Measurements from ENCODE around the gene PFKFB1. TPM values are rescaled to one million over a fixed set of nuclear protein-coding genes. Genes with fewer than 3 reads are reported as not detected.

The PFKFB1 gene
- total RNA-seq, 1 experiment from 2014 or later: 0.42 TPM

- ATAC-seq (peak; percentile 76), DNase-seq (ENCODE audit: low spot score) (peak; percentile 56)
- H3K4me1 Mint-ChIP-seq: 0 out of 2 replicates have a peak, but pooled peaks cover 3% of the 10 kb centered on the region
- POLR2A ChIA-PET: no interaction called here
- peaks cover 13% of the 10 kb centered on the region; the same call in 1 of the 2 replicates for H3K36me3 Mint-ChIP-seq
- peak within 1 kb of the TSS; percentile 91 for H3K27ac Mint-ChIP-seq
- no peaks in the 10 kb centered on the region; the same call in 1 of the 2 replicates for H3K27me3 Mint-ChIP-seq (ENCODE audit: low read depth)
- no peaks in the 10 kb centered on the region for H3K9me3 Mint-ChIP-seq
- CTCF ChIA-PET: interaction anchor here (1.7 kb wide), 1 partner anchor 79 kb away, joined by 4 read pairs; the partner anchor contains the start of gene APEX2
- H3K4me3 Mint-ChIP-seq: peak within 1 kb of the TSS; percentile 97
- TF ChIP-seq MXD4 (CRISPR knock-in tag; IDR thresholded peaks at IDR 0.05; ENCODE audit: borderline replicate concordance): no peak
- TF ChIP-seq, protein P1, sequence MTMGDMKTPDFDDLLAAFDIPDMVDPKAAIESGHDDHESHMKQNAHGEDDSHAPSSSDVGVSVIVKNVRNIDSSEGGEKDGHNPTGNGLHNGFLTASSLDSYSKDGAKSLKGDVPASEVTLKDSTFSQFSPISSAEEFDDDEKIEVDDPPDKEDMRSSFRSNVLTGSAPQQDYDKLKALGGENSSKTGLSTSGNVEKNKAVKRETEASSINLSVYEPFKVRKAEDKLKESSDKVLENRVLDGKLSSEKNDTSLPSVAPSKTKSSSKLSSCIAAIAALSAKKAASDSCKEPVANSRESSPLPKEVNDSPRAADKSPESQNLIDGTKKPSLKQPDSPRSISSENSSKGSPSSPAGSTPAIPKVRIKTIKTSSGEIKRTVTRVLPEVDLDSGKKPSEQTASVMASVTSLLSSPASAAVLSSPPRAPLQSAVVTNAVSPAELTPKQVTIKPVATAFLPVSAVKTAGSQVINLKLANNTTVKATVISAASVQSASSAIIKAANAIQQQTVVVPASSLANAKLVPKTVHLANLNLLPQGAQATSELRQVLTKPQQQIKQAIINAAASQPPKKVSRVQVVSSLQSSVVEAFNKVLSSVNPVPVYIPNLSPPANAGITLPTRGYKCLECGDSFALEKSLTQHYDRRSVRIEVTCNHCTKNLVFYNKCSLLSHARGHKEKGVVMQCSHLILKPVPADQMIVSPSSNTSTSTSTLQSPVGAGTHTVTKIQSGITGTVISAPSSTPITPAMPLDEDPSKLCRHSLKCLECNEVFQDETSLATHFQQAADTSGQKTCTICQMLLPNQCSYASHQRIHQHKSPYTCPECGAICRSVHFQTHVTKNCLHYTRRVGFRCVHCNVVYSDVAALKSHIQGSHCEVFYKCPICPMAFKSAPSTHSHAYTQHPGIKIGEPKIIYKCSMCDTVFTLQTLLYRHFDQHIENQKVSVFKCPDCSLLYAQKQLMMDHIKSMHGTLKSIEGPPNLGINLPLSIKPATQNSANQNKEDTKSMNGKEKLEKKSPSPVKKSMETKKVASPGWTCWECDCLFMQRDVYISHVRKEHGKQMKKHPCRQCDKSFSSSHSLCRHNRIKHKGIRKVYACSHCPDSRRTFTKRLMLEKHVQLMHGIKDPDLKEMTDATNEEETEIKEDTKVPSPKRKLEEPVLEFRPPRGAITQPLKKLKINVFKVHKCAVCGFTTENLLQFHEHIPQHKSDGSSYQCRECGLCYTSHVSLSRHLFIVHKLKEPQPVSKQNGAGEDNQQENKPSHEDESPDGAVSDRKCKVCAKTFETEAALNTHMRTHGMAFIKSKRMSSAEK (CRISPR knock-in tag; IDR thresholded peaks at IDR 0.05; ENCODE audit: borderline replicate concordance): no peak
- no peak for TF ChIP-seq RELA (CRISPR knock-in tag; IDR thresholded peaks at IDR 0.05; ENCODE audit: borderline replicate concordance)
- TF ChIP-seq, protein P2, sequence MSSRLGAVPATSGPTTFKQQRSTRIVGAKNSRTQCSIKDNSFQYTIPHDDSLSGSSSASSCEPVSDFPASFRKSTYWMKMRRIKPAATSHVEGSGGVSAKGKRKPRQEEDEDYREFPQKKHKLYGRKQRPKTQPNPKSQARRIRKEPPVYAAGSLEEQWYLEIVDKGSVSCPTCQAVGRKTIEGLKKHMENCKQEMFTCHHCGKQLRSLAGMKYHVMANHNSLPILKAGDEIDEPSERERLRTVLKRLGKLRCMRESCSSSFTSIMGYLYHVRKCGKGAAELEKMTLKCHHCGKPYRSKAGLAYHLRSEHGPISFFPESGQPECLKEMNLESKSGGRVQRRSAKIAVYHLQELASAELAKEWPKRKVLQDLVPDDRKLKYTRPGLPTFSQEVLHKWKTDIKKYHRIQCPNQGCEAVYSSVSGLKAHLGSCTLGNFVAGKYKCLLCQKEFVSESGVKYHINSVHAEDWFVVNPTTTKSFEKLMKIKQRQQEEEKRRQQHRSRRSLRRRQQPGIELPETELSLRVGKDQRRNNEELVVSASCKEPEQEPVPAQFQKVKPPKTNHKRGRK (CRISPR knock-in tag; IDR thresholded peaks at IDR 0.05; ENCODE audit: borderline replicate concordance): no peak
- no peak for TF ChIP-seq ZNF263 (CRISPR knock-in tag; IDR thresholded peaks at IDR 0.05; ENCODE audit: low read depth)
- TF ChIP-seq E2F5 (CRISPR knock-in tag; IDR thresholded peaks at IDR 0.05): no peak
- no peak for TF ChIP-seq CREM (CRISPR knock-in tag; IDR thresholded peaks at IDR 0.05)
- TF ChIP-seq ZNF416 (CRISPR knock-in tag; IDR thresholded peaks at IDR 0.05): no peak
- TF ChIP-seq ZNF281 (CRISPR knock-in tag; IDR thresholded peaks at IDR 0.05): no peak
- no peak for TF ChIP-seq KAT7 (CRISPR knock-in tag; IDR thresholded peaks at IDR 0.05; ENCODE audit: borderline replicate concordance)
- TF ChIP-seq, protein P3, sequence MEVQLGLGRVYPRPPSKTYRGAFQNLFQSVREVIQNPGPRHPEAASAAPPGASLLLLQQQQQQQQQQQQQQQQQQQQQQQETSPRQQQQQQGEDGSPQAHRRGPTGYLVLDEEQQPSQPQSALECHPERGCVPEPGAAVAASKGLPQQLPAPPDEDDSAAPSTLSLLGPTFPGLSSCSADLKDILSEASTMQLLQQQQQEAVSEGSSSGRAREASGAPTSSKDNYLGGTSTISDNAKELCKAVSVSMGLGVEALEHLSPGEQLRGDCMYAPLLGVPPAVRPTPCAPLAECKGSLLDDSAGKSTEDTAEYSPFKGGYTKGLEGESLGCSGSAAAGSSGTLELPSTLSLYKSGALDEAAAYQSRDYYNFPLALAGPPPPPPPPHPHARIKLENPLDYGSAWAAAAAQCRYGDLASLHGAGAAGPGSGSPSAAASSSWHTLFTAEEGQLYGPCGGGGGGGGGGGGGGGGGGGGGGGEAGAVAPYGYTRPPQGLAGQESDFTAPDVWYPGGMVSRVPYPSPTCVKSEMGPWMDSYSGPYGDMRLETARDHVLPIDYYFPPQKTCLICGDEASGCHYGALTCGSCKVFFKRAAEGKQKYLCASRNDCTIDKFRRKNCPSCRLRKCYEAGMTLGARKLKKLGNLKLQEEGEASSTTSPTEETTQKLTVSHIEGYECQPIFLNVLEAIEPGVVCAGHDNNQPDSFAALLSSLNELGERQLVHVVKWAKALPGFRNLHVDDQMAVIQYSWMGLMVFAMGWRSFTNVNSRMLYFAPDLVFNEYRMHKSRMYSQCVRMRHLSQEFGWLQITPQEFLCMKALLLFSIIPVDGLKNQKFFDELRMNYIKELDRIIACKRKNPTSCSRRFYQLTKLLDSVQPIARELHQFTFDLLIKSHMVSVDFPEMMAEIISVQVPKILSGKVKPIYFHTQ (CRISPR knock-in tag; IDR thresholded peaks at IDR 0.05): no peak
- no peak for TF ChIP-seq ZNF232 (CRISPR knock-in tag; IDR thresholded peaks at IDR 0.05)
- TF ChIP-seq, protein P4, sequence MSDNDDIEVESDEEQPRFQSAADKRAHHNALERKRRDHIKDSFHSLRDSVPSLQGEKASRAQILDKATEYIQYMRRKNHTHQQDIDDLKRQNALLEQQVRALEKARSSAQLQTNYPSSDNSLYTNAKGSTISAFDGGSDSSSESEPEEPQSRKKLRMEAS (CRISPR knock-in tag; IDR thresholded peaks at IDR 0.05): no peak
- TF ChIP-seq, protein P5, sequence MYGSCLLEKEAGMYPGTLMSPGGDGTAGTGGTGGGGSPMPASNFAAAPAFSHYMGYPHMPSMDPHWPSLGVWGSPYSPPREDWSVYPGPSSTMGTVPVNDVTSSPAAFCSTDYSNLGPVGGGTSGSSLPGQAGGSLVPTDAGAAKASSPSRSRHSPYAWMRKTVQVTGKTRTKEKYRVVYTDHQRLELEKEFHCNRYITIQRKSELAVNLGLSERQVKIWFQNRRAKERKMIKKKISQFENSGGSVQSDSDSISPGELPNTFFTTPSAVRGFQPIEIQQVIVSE (CRISPR knock-in tag; IDR thresholded peaks at IDR 0.05; ENCODE audit: borderline replicate concordance): no peak
- TF ChIP-seq, protein P6, sequence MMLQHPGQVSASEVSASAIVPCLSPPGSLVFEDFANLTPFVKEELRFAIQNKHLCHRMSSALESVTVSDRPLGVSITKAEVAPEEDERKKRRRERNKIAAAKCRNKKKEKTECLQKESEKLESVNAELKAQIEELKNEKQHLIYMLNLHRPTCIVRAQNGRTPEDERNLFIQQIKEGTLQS (CRISPR knock-in tag; conservative IDR thresholded peaks at IDR 0.05): no peak
- TF ChIP-seq, protein P7, sequence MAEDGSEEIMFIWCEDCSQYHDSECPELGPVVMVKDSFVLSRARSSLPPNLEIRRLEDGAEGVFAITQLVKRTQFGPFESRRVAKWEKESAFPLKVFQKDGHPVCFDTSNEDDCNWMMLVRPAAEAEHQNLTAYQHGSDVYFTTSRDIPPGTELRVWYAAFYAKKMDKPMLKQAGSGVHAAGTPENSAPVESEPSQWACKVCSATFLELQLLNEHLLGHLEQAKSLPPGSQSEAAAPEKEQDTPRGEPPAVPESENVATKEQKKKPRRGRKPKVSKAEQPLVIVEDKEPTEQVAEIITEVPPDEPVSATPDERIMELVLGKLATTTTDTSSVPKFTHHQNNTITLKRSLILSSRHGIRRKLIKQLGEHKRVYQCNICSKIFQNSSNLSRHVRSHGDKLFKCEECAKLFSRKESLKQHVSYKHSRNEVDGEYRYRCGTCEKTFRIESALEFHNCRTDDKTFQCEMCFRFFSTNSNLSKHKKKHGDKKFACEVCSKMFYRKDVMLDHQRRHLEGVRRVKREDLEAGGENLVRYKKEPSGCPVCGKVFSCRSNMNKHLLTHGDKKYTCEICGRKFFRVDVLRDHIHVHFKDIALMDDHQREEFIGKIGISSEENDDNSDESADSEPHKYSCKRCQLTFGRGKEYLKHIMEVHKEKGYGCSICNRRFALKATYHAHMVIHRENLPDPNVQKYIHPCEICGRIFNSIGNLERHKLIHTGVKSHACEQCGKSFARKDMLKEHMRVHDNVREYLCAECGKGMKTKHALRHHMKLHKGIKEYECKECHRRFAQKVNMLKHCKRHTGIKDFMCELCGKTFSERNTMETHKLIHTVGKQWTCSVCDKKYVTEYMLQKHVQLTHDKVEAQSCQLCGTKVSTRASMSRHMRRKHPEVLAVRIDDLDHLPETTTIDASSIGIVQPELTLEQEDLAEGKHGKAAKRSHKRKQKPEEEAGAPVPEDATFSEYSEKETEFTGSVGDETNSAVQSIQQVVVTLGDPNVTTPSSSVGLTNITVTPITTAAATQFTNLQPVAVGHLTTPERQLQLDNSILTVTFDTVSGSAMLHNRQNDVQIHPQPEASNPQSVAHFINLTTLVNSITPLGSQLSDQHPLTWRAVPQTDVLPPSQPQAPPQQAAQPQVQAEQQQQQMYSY (CRISPR knock-in tag; IDR thresholded peaks at IDR 0.05): no peak
- no peak for TF ChIP-seq ZBTB21 (CRISPR knock-in tag; IDR thresholded peaks at IDR 0.05; ENCODE audit: borderline replicate concordance)
These were observed 73.2 kb downstream of the PFKFB1 start, which contains the start of gene TRO for GRCh38 chrX:54920610-54921426. Gene TRO, plus strand, starts transcription at chrX:54920824. Its CDS starts 1,423 bp downstream, at chrX:54922247.
